Urinary bladder (tissue), 4 donors: ENCODE results near the gene EVX1. TPM values are rescaled to one million over a fixed set of nuclear protein-coding genes. Genes with fewer than 3 reads are reported as not detected.

Experiments
- DNase-seq: peaks from one replicate; pipeline ENCODE4 v3.0.0-alpha.2; 2015; ENCODE audit errors: extremely low spot score
- H3K27ac ChIP-seq: one replicate; pipeline ENCODE4 v1.5.1; 2013; ENCODE audit warnings: low read depth, mild to moderate bottlenecking, moderate library complexity
- H3K36me3 ChIP-seq: one replicate; pipeline ENCODE4 v1.6.1; 2013; ENCODE audit warnings: mild to moderate bottlenecking, moderate library complexity; ENCODE audit not compliant: insufficient read depth
- H3K4me1 ChIP-seq: one replicate; pipeline ENCODE4 v1.6.1; 2013; ENCODE audit warnings: mild to moderate bottlenecking, moderate library complexity; ENCODE audit not compliant: insufficient read depth
- H3K4me3 ChIP-seq: one replicate; pipeline ENCODE4 v1.5.1; 2013; ENCODE audit warnings: low read depth, low read length
- WGBS: extraction: QIAGEN DNeasy Blood & Tissue Kit; methylation state at CpG from one replicate; pipeline ENCODE4 v1.1.7; 2013; 5-methylcytosine and 5-hydroxymethylcytosine counted together
- polyA plus RNA-seq: library from polyadenylated mRNA; stranded (reverse); fragments of 200-250 nt; gene quantifications from one replicate; pipeline ENCODE4 v1.2.3, GENCODE V29; 2013
- total RNA-seq: library from RNA; depleted of rRNA; stranded (reverse); fragments of >200 nt; gene quantifications from one replicate; pipeline ENCODE4 v1.2.3, GENCODE V29; 2014
- donor health status: healthy with polysubstance abuse.
- donor health status: healthy.

The EVX1 gene
- total and polyA plus RNA-seq, 2 donors = 1.1 to 2.0 TPM

GRCh38 chr7:27201580-27202017 lies 41.0 kb upstream of the EVX1 start:
- peak overlapping the region; percentile 87 for H3K4me3 ChIP-seq
- H3K36me3 ChIP-seq = no peaks in the 10 kb centered on the region
- DNase-seq = no peak
- H3K27ac ChIP-seq = peak overlapping the region; percentile 85
- 11% methylated on average over 4 of the region's 4 CpGs for WGBS
- no peaks in the 10 kb centered on the region for H3K4me1 ChIP-seq

DNA sequence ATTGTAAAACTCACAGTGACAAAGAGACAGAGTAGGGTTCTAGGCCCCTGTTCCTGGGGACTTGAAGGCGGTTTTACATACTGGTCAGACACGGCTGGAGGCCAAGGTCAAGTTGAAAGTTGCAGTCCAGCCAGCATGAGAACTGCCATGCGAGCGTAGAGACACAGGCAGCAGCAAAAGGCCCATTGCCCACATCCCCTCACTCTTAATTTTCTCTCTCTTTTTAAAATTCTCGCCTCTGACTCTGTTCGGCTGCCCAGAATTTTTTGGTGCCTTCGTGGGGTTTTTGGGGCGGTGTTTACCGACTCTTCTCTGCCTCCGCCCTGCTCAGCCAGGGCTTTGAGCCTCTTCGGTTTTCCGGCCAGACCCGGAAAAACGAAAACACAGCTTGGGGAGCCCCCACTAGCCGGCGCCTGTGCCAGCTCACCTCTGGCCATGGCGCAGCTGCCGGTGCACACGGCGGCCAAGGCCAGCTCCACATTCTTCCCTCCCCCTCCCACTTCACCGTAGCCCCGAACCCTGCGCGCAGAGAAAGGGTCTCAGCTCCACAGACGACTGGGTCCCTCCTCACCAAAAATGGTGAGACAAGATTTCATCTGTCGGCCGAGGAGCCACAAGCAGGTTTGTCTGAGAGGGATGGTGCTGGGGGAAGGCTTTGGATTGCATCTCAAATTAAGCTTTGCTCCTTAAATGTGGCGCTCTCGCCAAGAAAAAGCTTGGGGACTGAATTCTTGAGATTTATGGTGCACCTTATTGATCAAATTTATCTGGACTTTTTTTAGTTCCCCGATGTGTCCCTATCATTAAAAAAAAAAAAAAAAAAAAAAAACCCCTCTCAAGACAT lies 40.4 kb upstream of the EVX1 start:
- no peaks in the 10 kb centered on the region for H3K36me3 ChIP-seq
- H3K4me1 ChIP-seq = no peaks in the 10 kb centered on the region
- H3K4me3 ChIP-seq = peak overlapping the region; percentile 87
- DNase-seq = no peak
- WGBS = 11% methylated on average over 30 of the region's 30 CpGs
- peak overlapping the region; percentile 85 for H3K27ac ChIP-seq

DNA sequence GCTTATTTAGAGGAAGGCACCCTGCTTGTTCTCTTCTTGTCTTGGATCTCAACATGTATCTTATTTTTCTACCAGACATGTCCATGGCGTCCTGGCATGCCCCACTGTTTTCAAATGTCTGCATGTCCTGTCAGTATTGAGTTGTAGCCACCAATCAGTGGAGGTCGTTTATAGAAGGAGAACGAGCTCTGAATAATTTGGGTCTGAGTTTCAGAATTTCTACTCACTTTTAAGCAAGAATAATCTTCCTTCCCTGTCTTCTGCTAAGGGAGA lies 39.8 kb upstream of the EVX1 start:
- H3K36me3 ChIP-seq = no peaks in the 10 kb centered on the region
- H3K4me1 ChIP-seq = no peaks in the 10 kb centered on the region
- no peak for DNase-seq
- H3K27ac ChIP-seq = no peak overlapping the region
- 17% methylated on average over 3 of the region's 3 CpGs for WGBS
- no peak overlapping the region for H3K4me3 ChIP-seq

GRCh38 chr7:27203365-27203953 lies 39.1 kb upstream of the EVX1 start:
- peak overlapping the region; percentile 41 for H3K4me3 ChIP-seq
- no peaks in the 10 kb centered on the region for H3K36me3 ChIP-seq
- H3K27ac ChIP-seq = peak overlapping the region; percentile 91
- no peaks in the 10 kb centered on the region for H3K4me1 ChIP-seq
- DNase-seq = no peak
- WGBS = 22% methylated on average over 10 of the region's 10 CpGs

GRCh38 chr7:27203964-27204594 lies 38.5 kb upstream of the EVX1 start:
- 37% methylated on average over 4 of the region's 4 CpGs for WGBS
- no peak for DNase-seq
- Histone ChIP-seq H3K27ac (peak overlapping the region; percentile 91), H3K36me3 (no peaks in the 10 kb centered on the region), H3K4me1 (no peaks in the 10 kb centered on the region), H3K4me3 (peak overlapping the region; percentile 41)

DNA sequence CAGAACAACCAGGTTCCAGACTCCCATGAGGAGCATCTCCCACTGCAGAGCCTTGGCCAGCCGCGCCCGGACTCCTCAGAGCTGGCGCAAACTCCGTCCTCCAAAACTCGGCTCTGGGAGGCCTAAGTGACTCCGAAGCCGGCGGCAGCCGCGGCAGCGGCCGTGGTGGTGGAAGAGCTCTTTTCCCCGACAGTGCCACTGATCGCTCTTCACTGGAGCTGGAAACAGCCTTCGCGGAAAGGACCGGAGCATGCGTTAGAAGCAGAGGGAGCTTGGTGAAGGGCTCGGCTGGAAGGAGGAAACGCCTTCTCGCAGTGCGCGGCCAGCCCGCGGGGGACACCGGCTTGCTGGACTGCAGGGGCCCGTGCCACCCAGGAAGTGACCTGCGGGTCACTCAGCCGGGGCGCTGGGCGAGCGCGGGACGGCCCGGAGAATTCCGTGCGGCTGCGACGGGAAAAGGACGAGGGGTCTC lies 37.7 kb upstream of the EVX1 start:
- Histone ChIP-seq H3K27ac (peak overlapping the region; percentile 91), H3K4me3 (peak overlapping the region; percentile 41)
- WGBS = 2% methylated on average over 41 of the region's 41 CpGs

GRCh38 chr7:27205325-27206280 lies 37.0 kb upstream of the EVX1 start:
- peak overlapping the region; percentile 41 for H3K4me3 ChIP-seq
- peak overlapping the region; percentile 91 for H3K27ac ChIP-seq

More for the DNA sequence above, 37.7 kb upstream of the EVX1 start:
- DNase-seq = no peak
- Histone ChIP-seq H3K36me3 (no peaks in the 10 kb centered on the region), H3K4me1 (no peaks in the 10 kb centered on the region)

DNA sequence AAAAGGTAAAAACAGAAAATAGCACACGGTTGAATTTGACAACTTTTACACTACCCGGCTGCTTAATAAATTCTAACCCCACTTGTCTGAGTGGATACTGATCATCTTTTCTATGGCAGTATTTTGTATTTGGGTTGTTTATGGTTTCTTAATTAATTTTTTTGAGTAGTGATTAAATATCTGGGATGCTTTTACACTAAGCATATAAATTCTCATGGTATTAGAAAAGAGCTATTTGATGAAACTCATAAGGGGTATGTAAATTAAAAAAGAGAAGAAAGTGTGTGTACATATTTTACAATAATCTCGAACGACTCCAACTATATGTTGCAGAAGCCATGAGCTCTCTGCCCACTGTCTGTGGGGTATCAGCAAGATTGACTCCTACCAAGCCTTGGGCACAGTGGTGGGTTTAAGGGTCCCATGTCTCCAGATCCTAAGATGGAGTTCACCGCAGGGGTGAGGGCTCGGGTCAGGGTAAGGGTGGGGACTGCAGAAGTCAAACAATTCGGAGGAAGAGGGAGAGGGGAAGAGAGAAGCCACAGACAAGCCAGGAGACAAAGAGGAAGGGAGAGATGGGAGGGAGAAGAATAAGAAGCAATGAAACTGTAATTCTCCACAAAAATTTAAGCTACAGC lies 35.1 kb upstream of the EVX1 start:
- Histone ChIP-seq H3K36me3 (no peaks in the 10 kb centered on the region), H3K27ac (no peak overlapping the region), H3K4me3 (no peak overlapping the region), H3K4me1 (no peaks in the 10 kb centered on the region)
- no peak for DNase-seq
- 67% methylated on average over 7 of the region's 7 CpGs for WGBS

More at GRCh38 chr7:27205325-27206280, 37.0 kb upstream of the EVX1 start:
- H3K4me1 ChIP-seq = no peaks in the 10 kb centered on the region
- H3K36me3 ChIP-seq = no peaks in the 10 kb centered on the region
- 34% methylated on average over 52 of the region's 52 CpGs for WGBS
- no peak for DNase-seq

DNA sequence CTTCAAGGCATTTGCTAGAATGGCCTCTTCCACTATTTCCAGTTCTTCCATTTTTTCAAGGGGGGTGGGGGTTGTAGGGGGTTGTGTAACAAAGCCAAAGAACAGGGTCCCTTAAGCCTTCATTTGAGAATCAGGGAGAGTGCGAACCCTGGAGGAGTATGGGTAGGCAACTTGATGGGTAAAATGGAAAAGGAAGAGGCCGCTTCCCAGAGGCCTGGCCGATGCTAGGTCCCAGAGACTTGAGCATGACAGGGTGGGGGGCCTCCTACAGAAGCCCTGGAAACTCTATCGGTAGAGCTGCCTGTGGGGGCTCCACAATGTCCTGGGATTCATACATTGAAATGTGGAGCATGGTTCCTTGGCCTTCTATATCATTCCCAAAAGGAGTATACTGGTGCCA lies 33.6 kb upstream of the EVX1 start:
- Histone ChIP-seq H3K27ac (no peak overlapping the region), H3K4me3 (no peak overlapping the region), H3K36me3 (no peaks in the 10 kb centered on the region), H3K4me1 (no peaks in the 10 kb centered on the region)
- DNase-seq = no peak
- WGBS = 91% methylated on average over 4 of the region's 4 CpGs

DNA sequence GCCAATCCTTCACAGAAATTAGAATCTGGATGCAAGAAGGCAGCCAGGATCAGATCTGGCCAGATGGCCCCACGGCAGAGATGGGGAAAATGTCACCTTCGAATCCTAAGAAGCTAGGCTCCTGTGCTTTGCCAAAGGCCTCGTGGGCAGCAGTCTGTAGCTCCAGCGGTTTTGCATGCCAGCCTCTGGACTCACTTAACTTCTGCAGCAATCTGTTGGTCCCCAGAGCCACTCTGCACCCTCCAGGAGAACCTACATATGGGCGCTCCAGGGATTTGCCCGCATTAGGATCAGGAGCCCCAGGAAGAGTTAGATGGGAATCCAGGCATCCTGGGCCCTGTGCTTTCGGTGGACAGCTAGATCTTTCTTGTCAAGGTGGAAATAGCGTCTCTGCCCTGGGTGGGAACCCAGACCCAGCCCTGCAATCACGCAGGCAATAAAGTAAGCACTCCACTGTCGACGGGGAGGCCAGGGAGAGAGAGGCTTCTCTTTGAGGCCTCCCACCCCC lies 32.6 kb upstream of the EVX1 start:
- no peak for DNase-seq
- Histone ChIP-seq H3K36me3 (no peaks in the 10 kb centered on the region), H3K4me1 (no peaks in the 10 kb centered on the region), H3K27ac (no peak overlapping the region), H3K4me3 (no peak overlapping the region)
- 60% methylated on average over 11 of the region's 11 CpGs for WGBS

- peak overlapping the region; percentile 19 for H3K4me3 ChIP-seq
- no peaks in the 10 kb centered on the region for H3K4me1 ChIP-seq
- no peaks in the 10 kb centered on the region for H3K36me3 ChIP-seq
- no peak overlapping the region for H3K27ac ChIP-seq
- DNase-seq = no peak
- WGBS = 14% methylated on average over 32 of the region's 32 CpGs
These were observed 32.0 kb upstream of the EVX1 start for GRCh38 chr7:27210441-27211083.

DNA sequence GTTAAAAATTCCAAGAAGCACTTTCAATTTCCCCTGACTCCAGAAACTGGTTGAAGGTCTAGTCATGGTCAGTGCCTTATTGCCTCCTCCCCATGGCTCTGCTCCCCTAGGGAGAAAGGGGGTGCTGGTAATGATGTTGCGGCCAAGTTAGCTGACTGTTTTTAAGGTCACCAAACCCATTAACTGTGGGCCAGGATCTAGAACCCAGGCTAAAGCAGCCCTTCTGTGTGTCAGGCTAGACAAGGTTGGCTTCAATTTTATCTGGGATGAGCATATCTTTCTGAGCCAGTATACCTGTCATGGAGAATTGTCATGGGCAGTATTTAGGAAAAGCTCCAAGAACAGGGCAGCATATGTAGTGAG lies 31.5 kb upstream of the EVX1 start:
- Histone ChIP-seq H3K36me3 (no peaks in the 10 kb centered on the region), H3K27ac (no peak overlapping the region), H3K4me1 (no peaks in the 10 kb centered on the region), H3K4me3 (no peak overlapping the region)
- WGBS = 95% methylated on average over 1 of the region's 1 CpG
- DNase-seq = no peak
